HepG2 (cell line): ENCODE results near the gene C1orf35. TPM values are rescaled to one million over a fixed set of nuclear protein-coding genes. Genes with fewer than 3 reads are reported as not detected.
A peak's percentile ranks its signal among the peaks of the same experiment; 100 is the strongest.

Experiments used
- ARNT2 ChIP-seq: sonication (generic); formaldehyde crosslinking; IDR thresholded peaks from 2 replicates; pipeline ENCODE4 v1.8.0; 2022; ENCODE audit warnings: mild to moderate bottlenecking, low read depth, missing genetic modification reagents, moderate library complexity
- EHMT2 ChIP-seq: fragments of 200-600 bp; sonication (generic); IDR thresholded peaks from 2 replicates; pipeline ENCODE4 v1.7.0; 2017; ENCODE audit warnings: antibody characterized with exemption, low read depth, low read length, borderline replicate concordance
- GATAD1 ChIP-seq: IDR thresholded peaks from 2 replicates; pipeline ENCODE4 v1.6.1; 2016; ENCODE audit warnings: missing genetic modification reagents, missing compliant biosample characterization
- MAF1 ChIP-seq: sonication (generic); formaldehyde crosslinking; IDR thresholded peaks from 2 replicates; pipeline ENCODE4 v1.5.0; 2020; ENCODE audit warnings: missing genetic modification reagents, borderline replicate concordance
- NR0B2 ChIP-seq: sonication (generic); formaldehyde crosslinking; IDR thresholded peaks from 2 replicates; pipeline ENCODE4 v1.4.0; 2020; ENCODE audit warnings: mild to moderate bottlenecking, missing genetic modification reagents
- RFX5 ChIP-seq: IDR thresholded peaks from 2 replicates; pipeline ENCODE4 v1.6.1; 2011; ENCODE audit warnings: low read depth, low read length, improper control_type of control experiment
- SIN3A ChIP-seq: IDR thresholded peaks from 2 replicates; pipeline ENCODE4 v1.6.1; 2011; ENCODE audit warnings: low read depth, mild to moderate bottlenecking, control low read depth, low read length, borderline replicate concordance
- SMAD3 ChIP-seq: sonication (generic); formaldehyde crosslinking; IDR thresholded peaks from 2 replicates; pipeline ENCODE4 v1.4.0; 2020; ENCODE audit warnings: missing genetic modification reagents
- ZBTB38 ChIP-seq: sonication (generic); formaldehyde crosslinking; IDR thresholded peaks from 2 replicates; pipeline ENCODE4 v1.5.1; 2020; ENCODE audit warnings: mild to moderate bottlenecking, missing genetic modification reagents
- ZFP36 ChIP-seq: fragments of 150-350 bp; IDR thresholded peaks from 2 replicates; pipeline ENCODE4 v1.6.1; 2018; ENCODE audit warnings: borderline replicate concordance, low read length, low read depth; ENCODE audit not compliant: partially characterized antibody
- ZNF367 ChIP-seq: sonication (generic); formaldehyde crosslinking; IDR thresholded peaks from 2 replicates; pipeline ENCODE4 v1.4.0; 2020; ENCODE audit warnings: missing genetic modification reagents, borderline replicate concordance
- ZNF639 ChIP-seq: conservative IDR thresholded peaks from 2 replicates; pipeline ENCODE4 v1.6.1; 2018; ENCODE audit warnings: missing genetic modification reagents
- ZNF691 ChIP-seq: sonication (generic); formaldehyde crosslinking; IDR thresholded peaks from 2 replicates; pipeline ENCODE4 v1.4.0; 2020; ENCODE audit warnings: missing genetic modification reagents, low read depth, mild to moderate bottlenecking, borderline replicate concordance
- ZNF746 ChIP-seq: sonication (generic); formaldehyde crosslinking; IDR thresholded peaks from 2 replicates; pipeline ENCODE4 v1.8.0; 2022; ENCODE audit warnings: mild to moderate bottlenecking, missing genetic modification reagents
- ZNF766 ChIP-seq: sonication (generic); formaldehyde crosslinking; IDR thresholded peaks from 2 replicates; pipeline ENCODE4 v1.5.0; 2020; ENCODE audit warnings: missing genetic modification reagents, borderline replicate concordance
- ZNF83 ChIP-seq: sonication (generic); formaldehyde crosslinking; IDR thresholded peaks from 2 replicates; pipeline ENCODE4 v1.4.0; 2020; ENCODE audit warnings: missing genetic modification reagents, mild to moderate bottlenecking, borderline replicate concordance
- ZNF878 ChIP-seq: sonication (generic); formaldehyde crosslinking; IDR thresholded peaks from 2 replicates; pipeline ENCODE4 v1.8.1; 2023; ENCODE audit warnings: mild to moderate bottlenecking, missing genetic modification reagents, moderate library complexity
- polyA plus RNA-seq, 8 experiments: library from polyadenylated mRNA; depleted of rRNA in 3 of 8; stranded (reverse) in 7 of 8; unstranded in 1 of 8; fragments of >200 nt; fragmentation: Illumina TruSeq in 4 of 8; extraction: Trizol in 4 of 8; gene quantifications; 2 replicates each; pipeline versions ENCODE4 v1.2.1 to v1.2.3, GENCODE V29; 2011 to 2016; ENCODE audit warnings: low read depth in 4 of 8, missing spikeins in 1 of 8, mixed read lengths in 1 of 8; ENCODE audit not compliant: insufficient read depth in 1 of 8
- total RNA-seq, 5 experiments: library from RNA; depleted of rRNA; stranded (reverse); fragments of >200 nt; fragmentation: Illumina TruSeq; extraction: Trizol; gene quantifications; 2 replicates each; pipeline ENCODE4 v1.2.3, GENCODE V29; 2016; ENCODE audit warnings: low read depth in 1 of 5
- TF ChIP-seq, protein P1 (sequence below): IDR thresholded peaks from 2 replicates; pipeline ENCODE4 v1.6.1; 2018; ENCODE audit warnings: missing genetic modification reagents
- TF ChIP-seq, protein P2 (sequence below): fragments of 450-650 bp; IDR thresholded peaks from 2 replicates; pipeline ENCODE4 v1.6.1; 2016
- TF ChIP-seq, protein P3 (sequence below): sonication (generic); formaldehyde crosslinking; IDR thresholded peaks from 2 replicates; pipeline ENCODE4 v1.8.1; 2023; ENCODE audit warnings: mild to moderate bottlenecking, moderate library complexity, missing genetic modification reagents
- TF ChIP-seq, protein P4 (sequence below): sonication (generic); formaldehyde crosslinking; IDR thresholded peaks from 2 replicates; pipeline ENCODE4 v1.4.0; 2020; ENCODE audit warnings: missing genetic modification reagents; ENCODE audit errors: not compliant biosample characterization

The C1orf35 gene
- total and polyA plus RNA-seq, 2 of the 13 experiments (the other 11 are each of a cell fraction or from before 2014, with no cell fraction given), result 8.1 to 19.3 TPM

- peak; percentile 80; the same call in 1 of the 2 replicates for TF ChIP-seq ZNF639 (CRISPR knock-in tag)
- TF ChIP-seq, protein P1, sequence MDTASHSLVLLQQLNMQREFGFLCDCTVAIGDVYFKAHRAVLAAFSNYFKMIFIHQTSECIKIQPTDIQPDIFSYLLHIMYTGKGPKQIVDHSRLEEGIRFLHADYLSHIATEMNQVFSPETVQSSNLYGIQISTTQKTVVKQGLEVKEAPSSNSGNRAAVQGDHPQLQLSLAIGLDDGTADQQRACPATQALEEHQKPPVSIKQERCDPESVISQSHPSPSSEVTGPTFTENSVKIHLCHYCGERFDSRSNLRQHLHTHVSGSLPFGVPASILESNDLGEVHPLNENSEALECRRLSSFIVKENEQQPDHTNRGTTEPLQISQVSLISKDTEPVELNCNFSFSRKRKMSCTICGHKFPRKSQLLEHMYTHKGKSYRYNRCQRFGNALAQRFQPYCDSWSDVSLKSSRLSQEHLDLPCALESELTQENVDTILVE (CRISPR knock-in tag), result 0 out of 2 replicates have a peak, but pooled peaks have one; percentile 46
- 0 out of 2 replicates have a peak, but pooled peaks have one; percentile 78 for TF ChIP-seq MAF1 (CRISPR knock-in tag)
- TF ChIP-seq, protein P2, sequence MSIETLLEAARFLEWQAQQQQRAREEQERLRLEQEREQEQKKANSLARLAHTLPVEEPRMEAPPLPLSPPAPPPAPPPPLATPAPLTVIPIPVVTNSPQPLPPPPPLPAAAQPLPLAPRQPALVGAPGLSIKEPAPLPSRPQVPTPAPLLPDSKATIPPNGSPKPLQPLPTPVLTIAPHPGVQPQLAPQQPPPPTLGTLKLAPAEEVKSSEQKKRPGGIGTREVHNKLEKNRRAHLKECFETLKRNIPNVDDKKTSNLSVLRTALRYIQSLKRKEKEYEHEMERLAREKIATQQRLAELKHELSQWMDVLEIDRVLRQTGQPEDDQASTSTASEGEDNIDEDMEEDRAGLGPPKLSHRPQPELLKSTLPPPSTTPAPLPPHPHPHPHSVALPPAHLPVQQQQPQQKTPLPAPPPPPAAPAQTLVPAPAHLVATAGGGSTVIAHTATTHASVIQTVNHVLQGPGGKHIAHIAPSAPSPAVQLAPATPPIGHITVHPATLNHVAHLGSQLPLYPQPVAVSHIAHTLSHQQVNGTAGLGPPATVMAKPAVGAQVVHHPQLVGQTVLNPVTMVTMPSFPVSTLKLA, result peak; percentile 74
- TF ChIP-seq GATAD1, result peak; percentile 89
- peak; percentile 39 for TF ChIP-seq NR0B2
- TF ChIP-seq, protein P3, sequence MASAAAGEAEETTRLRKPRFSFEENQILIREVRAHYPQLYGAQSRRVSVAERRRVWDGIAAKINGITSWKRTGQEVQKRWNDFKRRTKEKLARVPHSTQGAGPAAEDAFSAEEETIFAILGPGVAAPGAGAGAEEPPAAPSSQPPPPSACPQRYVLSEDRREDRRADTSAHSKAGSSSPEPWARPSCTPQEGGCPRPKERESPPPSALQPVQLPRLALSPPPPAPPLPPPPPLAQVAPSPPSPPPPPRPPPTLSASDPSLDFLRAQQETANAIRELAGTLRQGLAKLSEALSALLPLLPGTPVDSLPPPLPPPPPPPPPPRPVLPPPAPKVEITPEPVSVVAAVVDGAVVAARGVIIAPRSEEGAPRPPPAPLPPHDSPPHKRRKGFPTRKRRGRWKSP (CRISPR knock-in tag), result peak; percentile 97
- 0 out of 2 replicates have a peak, but pooled peaks have one; percentile 68 for TF ChIP-seq ZNF746 (CRISPR knock-in tag)
- TF ChIP-seq SMAD3 (CRISPR knock-in tag), result 0 out of 2 replicates have a peak, but pooled peaks have one; percentile 21
- no peak for TF ChIP-seq ZNF367 (CRISPR knock-in tag)
- TF ChIP-seq, protein P4, sequence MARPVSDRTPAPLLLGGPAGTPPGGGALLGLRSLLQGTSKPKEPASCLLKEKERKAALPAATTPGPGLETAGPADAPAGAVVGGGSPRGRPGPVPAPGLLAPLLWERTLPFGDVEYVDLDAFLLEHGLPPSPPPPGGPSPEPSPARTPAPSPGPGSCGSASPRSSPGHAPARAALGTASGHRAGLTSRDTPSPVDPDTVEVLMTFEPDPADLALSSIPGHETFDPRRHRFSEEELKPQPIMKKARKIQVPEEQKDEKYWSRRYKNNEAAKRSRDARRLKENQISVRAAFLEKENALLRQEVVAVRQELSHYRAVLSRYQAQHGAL (CRISPR knock-in tag), result peak; percentile 36
- no peak for TF ChIP-seq EHMT2
- no peak for TF ChIP-seq ZNF878 (CRISPR knock-in tag)
- TF ChIP-seq ARNT2 (CRISPR knock-in tag), result 0 out of 2 replicates have a peak, but pooled peaks have one; percentile 27
- peak; percentile 79; the same call in 1 of the 2 replicates for TF ChIP-seq SIN3A
- TF ChIP-seq ZNF83, result no peak; the same call in 1 of the 2 replicates
- no peak for TF ChIP-seq ZFP36
- peak; percentile 77 for TF ChIP-seq ZBTB38 (CRISPR knock-in tag)
- 0 out of 2 replicates have a peak, but pooled peaks have one; percentile 11 for TF ChIP-seq ZNF766 (CRISPR knock-in tag)
- no peak for TF ChIP-seq ZNF691 (CRISPR knock-in tag)
- TF ChIP-seq RFX5, result peak; percentile 39; the same call in 1 of the 2 replicates
These were observed 37.0 kb upstream of the C1orf35 start, which contains the start of gene GUK1 (continued) for GRCh38 chr1:228139931-228140723.
